Raji (cell line): Measurements from ENCODE around the gene TLN1.

Experiments
- POLR2A ChIP-seq: IDR thresholded peaks from 2 replicates; pipeline ENCODE4 v1.6.1; 2011; ENCODE audit warnings: low read depth, low read length, control low read depth; ENCODE audit not compliant: insufficient read depth

The TLN1 gene

GRCh38 chr9:35711501-35712428 is 20.2 kb downstream of the TLN1 start:
- no peak for TF ChIP-seq POLR2A

GRCh38 chr9:35710818-35711500 is 21.0 kb downstream of the TLN1 start:
- no peak for TF ChIP-seq POLR2A

DNA sequence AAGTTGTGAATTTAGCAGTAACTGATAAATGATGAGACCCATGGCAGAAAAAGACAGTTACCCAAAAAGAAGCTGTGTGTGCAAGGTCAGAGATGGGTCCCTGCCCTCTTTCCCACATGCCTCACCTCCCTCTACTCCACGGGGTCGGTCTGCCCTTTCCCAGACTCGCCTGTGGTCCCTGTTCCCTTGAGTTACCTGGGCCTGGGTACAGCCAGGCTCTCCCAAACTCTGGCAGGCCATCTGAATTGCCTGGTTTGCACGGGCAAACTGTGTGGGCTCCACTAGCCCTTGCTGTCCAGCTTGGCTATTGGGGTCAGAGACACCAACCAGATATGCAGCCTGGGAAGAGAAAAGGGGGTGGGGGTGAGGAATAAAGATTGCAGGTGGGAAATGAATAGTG is 23.8 kb downstream of the TLN1 start:
- TF ChIP-seq POLR2A, result no peak

DNA sequence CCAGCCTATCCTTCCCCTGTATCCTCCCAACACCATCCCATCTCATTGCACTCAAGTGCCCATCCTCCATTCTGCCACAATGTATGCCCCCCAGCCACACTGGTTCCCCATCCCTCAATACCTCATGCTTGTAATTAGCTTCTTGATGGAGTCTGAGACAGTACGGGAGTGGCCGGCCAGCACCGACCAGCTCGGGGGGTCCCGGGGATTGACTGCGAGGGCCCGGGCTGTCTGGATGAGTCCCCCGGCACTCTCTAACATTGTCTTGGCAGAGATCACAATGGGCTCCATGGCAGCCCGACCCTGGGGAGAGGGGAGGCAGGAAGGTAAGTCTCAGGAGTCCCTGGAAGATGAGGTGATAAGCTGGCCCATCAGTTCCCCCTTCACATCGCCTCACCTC is 25.0 kb downstream of the TLN1 start:
- no peak for TF ChIP-seq POLR2A

- no peak for TF ChIP-seq POLR2A
These were observed 26.1 kb downstream of the TLN1 start for GRCh38 chr9:35705836-35706430.

DNA sequence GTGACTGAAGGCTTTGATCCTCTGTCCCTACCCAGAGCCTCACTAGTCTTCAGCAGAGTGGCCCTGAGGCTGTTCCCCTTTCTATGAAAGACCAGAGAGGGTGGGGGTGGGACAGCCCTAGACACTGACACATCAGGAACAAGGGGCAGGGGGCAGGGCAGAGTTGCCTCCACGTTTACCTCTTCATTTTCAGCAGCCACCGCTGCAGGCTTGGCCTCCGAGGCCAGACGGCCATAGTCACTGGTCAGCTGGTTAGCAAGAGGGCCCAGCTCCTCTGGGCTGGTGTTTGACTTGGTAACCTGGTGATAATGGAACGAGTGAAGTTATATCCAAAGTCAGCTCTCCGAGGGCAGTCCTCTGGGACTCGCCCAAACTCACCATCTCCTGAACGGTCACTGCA is 26.6 kb downstream of the TLN1 start:
- TF ChIP-seq POLR2A, result no peak

DNA sequence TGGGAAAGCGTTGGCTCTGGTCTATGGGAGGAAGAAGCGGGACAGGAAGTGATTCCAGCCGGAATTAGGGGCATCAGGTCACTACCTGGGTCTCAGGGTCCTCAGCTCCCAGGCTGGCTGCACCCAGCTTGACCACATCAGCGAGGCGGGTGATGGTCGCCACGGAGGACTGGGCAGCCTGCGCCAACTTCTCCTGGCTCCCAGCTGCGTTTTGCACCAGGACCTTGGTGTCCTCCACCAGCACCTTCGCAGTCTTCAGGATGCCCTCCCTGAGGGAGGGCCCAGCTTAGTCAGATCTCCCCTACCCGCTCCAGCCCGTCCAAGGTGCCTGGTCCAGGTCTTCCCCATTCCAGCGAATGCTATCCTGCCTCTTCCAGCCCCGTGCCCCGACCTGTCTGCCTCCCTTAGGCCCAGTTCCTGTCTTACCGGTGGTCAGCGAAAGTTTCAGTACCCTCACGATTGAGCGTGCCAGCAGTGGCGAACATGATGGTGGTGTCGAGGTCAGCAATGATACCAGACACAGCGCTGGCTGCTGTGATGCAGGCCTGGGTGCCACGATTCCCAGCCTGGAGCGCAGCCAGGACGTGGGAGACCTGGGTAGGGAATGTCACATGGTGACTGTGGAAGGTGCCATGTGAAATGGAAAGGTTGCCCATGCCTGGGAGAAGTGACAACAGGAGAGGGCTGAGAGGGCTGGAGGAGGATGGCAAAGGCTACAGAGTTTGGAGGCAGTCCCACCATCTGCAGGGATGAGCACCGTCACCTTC is 27.9 kb downstream of the TLN1 start:
- no peak for TF ChIP-seq POLR2A

GRCh38 chr9:35702696-35703095 is 29.3 kb downstream of the TLN1 start:
- no peak for TF ChIP-seq POLR2A

DNA sequence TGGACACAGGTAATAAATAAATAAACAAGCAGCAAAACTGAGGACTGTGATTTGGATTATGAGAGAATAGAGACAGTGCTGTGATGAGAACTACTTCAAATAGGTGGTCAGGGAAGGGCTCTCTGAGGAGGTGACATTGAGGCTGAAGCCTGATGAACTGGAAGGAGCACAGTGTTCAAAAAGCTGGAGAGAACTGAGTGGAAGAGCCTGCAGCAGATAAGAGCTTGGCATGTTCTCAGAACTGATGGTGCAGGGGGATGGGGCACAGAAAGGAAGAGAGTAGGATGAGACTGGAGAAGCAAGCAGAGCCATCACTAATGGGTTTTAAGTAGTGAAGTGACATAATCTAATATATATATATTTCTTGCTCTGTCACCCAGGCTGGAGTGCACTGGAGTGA is 31.1 kb downstream of the TLN1 start:
- no peak for TF ChIP-seq POLR2A

GRCh38 chr9:35700031-35700430 is 32.0 kb downstream of the TLN1 start:
- no peak for TF ChIP-seq POLR2A

DNA sequence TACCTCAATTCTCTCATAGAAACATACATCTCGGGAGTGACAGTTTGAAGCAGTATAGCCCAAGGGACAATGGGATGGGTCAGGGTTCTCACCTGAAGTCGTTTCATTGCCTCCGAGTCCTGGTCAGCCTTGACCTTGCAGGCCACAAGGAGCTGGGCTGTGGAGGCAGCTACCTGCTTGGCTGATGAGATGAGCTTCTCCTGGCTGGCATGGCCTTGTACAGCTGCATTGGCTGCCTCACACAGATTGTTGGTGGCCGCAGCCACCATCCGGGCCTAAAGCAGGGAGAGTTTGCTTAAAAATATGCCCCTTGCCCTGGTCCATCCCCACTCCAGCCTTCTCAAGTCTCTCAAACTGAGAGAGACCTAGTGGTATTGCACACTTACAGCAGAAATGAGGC is 33.8 kb downstream of the TLN1 start:
- TF ChIP-seq POLR2A, result no peak

DNA sequence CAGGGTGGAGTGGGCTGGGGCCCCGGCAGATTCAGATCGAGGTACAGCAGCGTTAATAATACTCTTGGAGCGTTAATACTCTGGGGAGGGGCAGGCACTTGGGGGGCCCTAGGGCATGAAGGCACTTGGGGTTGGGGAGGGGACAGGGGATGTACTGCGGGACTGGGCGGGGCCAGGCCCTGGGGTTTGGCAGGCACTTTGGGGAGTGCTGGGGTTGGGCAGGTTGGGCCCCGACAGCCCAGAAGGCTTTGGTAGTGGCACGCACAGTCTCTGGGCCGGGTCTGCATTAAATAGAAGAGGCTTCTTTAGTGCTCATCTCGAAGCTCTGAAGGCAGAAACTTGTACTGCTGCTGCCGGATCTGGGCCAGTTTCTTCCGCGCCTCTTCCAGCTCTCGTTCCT is 34.5 kb downstream of the TLN1 start:
- no peak for TF ChIP-seq POLR2A

DNA sequence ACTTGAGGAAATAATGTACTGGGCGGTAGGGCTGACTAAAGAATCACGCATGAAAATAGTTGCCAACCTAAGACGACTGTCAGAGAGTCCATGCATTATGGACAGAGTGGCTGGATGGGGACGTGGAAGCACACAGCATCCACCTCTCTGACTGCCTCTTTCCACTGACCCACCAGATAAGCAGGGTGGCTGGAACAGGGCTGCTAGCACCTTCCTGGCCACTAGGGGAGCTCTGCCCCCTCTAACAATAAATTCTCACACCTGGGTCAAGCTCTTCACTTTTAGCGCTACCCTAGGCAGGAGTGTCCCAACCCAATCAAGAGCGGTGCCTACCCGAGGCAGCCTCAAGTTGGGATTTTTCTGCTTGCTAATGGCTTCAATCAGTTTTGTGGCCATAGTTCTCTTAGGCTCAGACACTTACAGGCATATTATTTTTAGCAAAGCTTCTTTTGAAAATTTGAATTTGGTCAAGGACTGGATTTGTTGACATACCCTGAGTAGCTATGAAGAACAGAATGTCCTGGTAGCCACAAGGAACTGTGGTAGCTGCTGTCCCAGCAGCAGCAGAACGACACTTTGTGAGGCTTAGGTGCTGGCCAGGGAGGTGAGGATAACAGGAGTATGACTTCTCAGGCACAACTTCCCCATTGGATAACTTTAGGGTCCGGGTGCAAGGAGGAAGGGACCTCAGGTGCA is 35.3 kb downstream of the TLN1 start:
- TF ChIP-seq POLR2A, result no peak

GRCh38 chr9:35695943-35696401 is 36.0 kb downstream of the TLN1 start:
- no peak for TF ChIP-seq POLR2A

DNA sequence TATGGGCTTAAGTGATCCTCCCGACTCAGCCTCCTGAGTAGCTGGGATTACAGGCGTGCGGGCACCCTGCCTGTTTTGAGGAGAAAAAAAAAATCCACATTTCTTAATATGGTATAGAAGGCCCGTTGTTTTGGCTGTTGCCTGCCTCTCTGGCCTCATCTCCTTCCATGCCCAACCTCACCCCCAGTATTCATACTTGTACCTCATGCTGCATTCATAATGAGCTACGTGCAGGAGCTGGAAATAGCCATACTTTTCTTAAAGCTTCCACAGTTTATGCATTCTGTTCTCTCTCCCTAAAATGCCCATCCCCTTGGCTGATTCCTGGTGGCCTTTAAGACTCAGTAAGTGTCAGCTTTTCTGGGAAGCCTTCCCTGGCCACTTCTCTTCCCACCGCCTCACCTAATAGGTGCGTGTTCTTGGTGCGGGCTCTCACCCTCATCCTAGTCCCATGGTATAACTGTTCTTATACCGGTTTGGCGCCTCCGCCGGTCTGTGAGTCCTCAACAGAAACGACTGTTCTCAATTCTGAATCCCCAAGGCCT is 40.2 kb downstream of the TLN1 start:
- no peak for TF ChIP-seq POLR2A

- no peak for TF ChIP-seq POLR2A
These were observed 40.7 kb downstream of the TLN1 start for GRCh38 chr9:35691334-35691650.
